Body of pancreas (tissue), 4 donors: ENCODE data around the gene NTRK2. TPM values are rescaled to one million over a fixed set of nuclear protein-coding genes. Genes with fewer than 3 reads are reported as not detected.

Experiments
- ATAC-seq: fragments of 150-250 bp; one replicate; pipeline ENCODE4 v1.9.1; 2016
- DNase-seq, 4 donors: peaks; one replicate each; pipeline ENCODE4 v3.0.0-alpha.2; 2019
- H3K27ac ChIP-seq, 4 donors: fragments of 200-600 bp; sonication (generic); 1 replicate in 3 of 4; 2 replicates in 1 of 4; pipeline versions ENCODE4 v1.5.1 to v1.6.1; 2016 to 2019; ENCODE audit warnings: mild to moderate bottlenecking in 1 of 4, mixed read lengths in 1 of 4, moderate library complexity in 1 of 4
- H3K27me3 ChIP-seq, 2 donors: fragments of 200-600 bp; sonication (generic); one replicate each; pipeline ENCODE4 v1.6.0; 2016; ENCODE audit warnings: mild to moderate bottlenecking in 1 of 2
- H3K36me3 ChIP-seq, 2 donors: fragments of 200-600 bp; sonication (generic); replicated peaks in 1 of 2; 2 replicates each; pipeline ENCODE4 v1.5.1; 2016; ENCODE audit warnings: low read depth in 2 of 2; ENCODE audit not compliant: insufficient read depth in 1 of 2
- H3K4me1 ChIP-seq: fragments of 200-600 bp; sonication (generic); one replicate; pipeline ENCODE4 v1.6.0; 2016
- H3K4me3 ChIP-seq, 2 donors: fragments of 200-600 bp; sonication (generic); 1 replicate in 1 of 2; 2 replicates in 1 of 2; pipeline ENCODE4 v1.5.1; 2016 to 2019
- H3K9me3 ChIP-seq, 3 donors: fragments of 200-600 bp; sonication (generic); 1 replicate in 2 of 3; 2 replicates in 1 of 3; pipeline ENCODE4 v1.5.1; 2016
- CTCF ChIP-seq, 7 experiments: fragments of 450-650 bp in 4 of 7; fragments of 200-600 bp in 3 of 7; sonication (generic) in 3 of 7; IDR thresholded peaks; one replicate each; pipeline ENCODE4 v1.5.1; 2016 to 2019; ENCODE audit warnings: antibody characterized with exemption in 7 of 7
- POLR2A ChIP-seq, 3 donors: fragments of 450-650 bp; IDR thresholded peaks; one replicate each; pipeline ENCODE4 v1.6.1; 2016; ENCODE audit warnings: antibody characterized with exemption in 3 of 3, mild to moderate bottlenecking in 2 of 3
- WGBS, 2 donors: methylation state at CpG; one replicate each; pipeline ENCODE4 v1.1.5; 2017; 5-methylcytosine and 5-hydroxymethylcytosine counted together
- intact Hi-C: fragments of 100-400 bp; cut with DNase I; formaldehyde crosslinking; loops from one replicate; pipeline ENCODE4 v1.15.1; 2023
- total RNA-seq, 2 donors: library from RNA; depleted of rRNA; stranded (reverse); fragments of >200 nt; gene quantifications; one replicate each; pipeline ENCODE4 v1.1.0, GENCODE V29; 2016

The NTRK2 gene
- total RNA-seq, 2 donors from 2014 or later = 20.5 to 37.9 TPM

- ATAC-seq (no peak), DNase-seq (no peak)
- Histone ChIP-seq H3K9me3 (no peaks in the 10 kb centered on the region), H3K36me3 (no peaks in the 10 kb centered on the region), H3K4me3 (no peak overlapping the region), H3K27me3 (no peaks in the 10 kb centered on the region), H3K4me1 (no peaks in the 10 kb centered on the region), H3K27ac (no peak overlapping the region)
- WGBS, 2 donors = 65 to 70% methylated on average over 7 of the region's 7 CpGs
- intact Hi-C loops = no loop called here
- TF ChIP-seq POLR2A (IDR thresholded peaks at IDR 0.05) (no peak), CTCF (IDR thresholded peaks at IDR 0.05) (no peak)
Observed at GRCh38 chr9:84991514-84991870, 322.0 kb downstream of the NTRK2 start.

- 54 to 63% methylated on average over 3 of the region's 3 CpGs for WGBS, 2 donors
- H3K9me3 ChIP-seq = no peaks in the 10 kb centered on the region
- ATAC-seq = no peak
- H3K36me3 ChIP-seq = no peaks in the 10 kb centered on the region
- intact Hi-C loops = no loop called here
- no peak overlapping the region for H3K27ac ChIP-seq
- no peak for DNase-seq
- no peak overlapping the region for H3K4me3 ChIP-seq
- no peaks in the 10 kb centered on the region for H3K27me3 ChIP-seq
- TF ChIP-seq POLR2A (IDR thresholded peaks at IDR 0.05) (no peak), CTCF (IDR thresholded peaks at IDR 0.05) (no peak)
- H3K4me1 ChIP-seq = no peaks in the 10 kb centered on the region
Observed at GRCh38 chr9:84992381-84992780, 322.9 kb downstream of the NTRK2 start.

GRCh38 chr9:84993105-84993504 is 323.6 kb downstream of the NTRK2 start:
- ATAC-seq (no peak), DNase-seq (no peak)
- no peaks in the 10 kb centered on the region for H3K9me3 ChIP-seq
- no peaks in the 10 kb centered on the region for H3K36me3 ChIP-seq
- intact Hi-C loops = no loop called here
- H3K4me1 ChIP-seq = no peaks in the 10 kb centered on the region
- H3K27ac ChIP-seq = no peak overlapping the region
- TF ChIP-seq CTCF (IDR thresholded peaks at IDR 0.05) (no peak), POLR2A (IDR thresholded peaks at IDR 0.05) (no peak)
- H3K4me3 ChIP-seq = no peak overlapping the region
- H3K27me3 ChIP-seq = no peaks in the 10 kb centered on the region
- WGBS, 2 donors = 36 to 38% methylated on average over 1 of the region's 1 CpG

- no peaks in the 10 kb centered on the region for H3K36me3 ChIP-seq
- ATAC-seq (no peak), DNase-seq (no peak)
- H3K27me3 ChIP-seq = no peaks in the 10 kb centered on the region
- intact Hi-C loops = no loop called here
- H3K4me3 ChIP-seq = no peak overlapping the region
- no peaks in the 10 kb centered on the region for H3K4me1 ChIP-seq
- H3K9me3 ChIP-seq = peaks cover 0 to 4% (median 0%) of the 10 kb centered on the region in 3 donors
- H3K27ac ChIP-seq = no peak overlapping the region
- WGBS, 2 donors = 12 to 13% methylated on average over 4 of the region's 4 CpGs
- TF ChIP-seq CTCF (IDR thresholded peaks at IDR 0.05) (no peak), POLR2A (IDR thresholded peaks at IDR 0.05) (no peak)
Observed at GRCh38 chr9:84996029-84996428, 326.5 kb downstream of the NTRK2 start.

- no peak for DNase-seq
- no peak overlapping the region for H3K4me3 ChIP-seq
- peaks cover 0 to 4% (median 0%) of the 10 kb centered on the region in 3 donors for H3K9me3 ChIP-seq
- no peak for ATAC-seq
- no peaks in the 10 kb centered on the region for H3K27me3 ChIP-seq
- H3K36me3 ChIP-seq = no peaks in the 10 kb centered on the region
- no peak overlapping the region for H3K27ac ChIP-seq
- intact Hi-C loops = no loop called here
- no peak for TF ChIP-seq POLR2A (IDR thresholded peaks at IDR 0.05)
- no peak for TF ChIP-seq CTCF (IDR thresholded peaks at IDR 0.05)
- H3K4me1 ChIP-seq = no peaks in the 10 kb centered on the region
- WGBS, 2 donors = 84 to 92% methylated on average over 3 of the region's 3 CpGs
Observed at GRCh38 chr9:84996716-84997115, 327.2 kb downstream of the NTRK2 start.
